Measurements from ENCODE around the gene TEAD4. TPM values are rescaled to one million over a fixed set of nuclear protein-coding genes. Genes with fewer than 3 reads are reported as not detected.

Gene TEAD4
- total RNA-seq, 1 experiment from 2014 or later, result 30.8 TPM

- Histone ChIP-seq H3K36me3 (peaks cover 22% of the 10 kb centered on the region), H3K9me3 (no peaks in the 10 kb centered on the region)
Observed at GRCh38 chr12:2982361-2982760, 23.2 kb downstream of the TEAD4 start.

GRCh38 chr12:2984249-2984648 is 25.1 kb downstream of the TEAD4 start:
- no peak overlapping the region for H3K4me3 ChIP-seq
- H3K27me3 ChIP-seq, result no peaks in the 10 kb centered on the region
- no peaks in the 10 kb centered on the region; the same call in 1 of the 2 replicates for H3K9me3 ChIP-seq
- peaks cover 23% of the 10 kb centered on the region for H3K36me3 ChIP-seq
- no peak for DNase-seq

More at GRCh38 chr12:2982361-2982760, 23.2 kb downstream of the TEAD4 start:
- Histone ChIP-seq H3K4me3 (no peak overlapping the region), H3K27me3 (no peaks in the 10 kb centered on the region)
- DNase-seq, result no peak

- H3K27me3 ChIP-seq, result no peaks in the 10 kb centered on the region
- H3K36me3 ChIP-seq, result peaks cover 22% of the 10 kb centered on the region
Observed at GRCh38 chr12:2984698-2985097, 25.5 kb downstream of the TEAD4 start.

GRCh38 chr12:2986876-2987275 is 27.7 kb downstream of the TEAD4 start:
- no peaks in the 10 kb centered on the region for H3K27me3 ChIP-seq
- no peak overlapping the region for H3K4me3 ChIP-seq
- peaks cover 22% of the 10 kb centered on the region for H3K36me3 ChIP-seq
- DNase-seq, result no peak
- peaks cover 7% of the 10 kb centered on the region for H3K9me3 ChIP-seq

More at GRCh38 chr12:2984698-2985097, 25.5 kb downstream of the TEAD4 start:
- no peak overlapping the region for H3K4me3 ChIP-seq
- H3K9me3 ChIP-seq, result peaks cover 4% of the 10 kb centered on the region
- no peak for DNase-seq

GRCh38 chr12:2988494-2988893 is 29.3 kb downstream of the TEAD4 start:
- DNase-seq, result no peak
- H3K9me3 ChIP-seq, result peaks cover 7% of the 10 kb centered on the region
- no peaks in the 10 kb centered on the region for H3K27me3 ChIP-seq
- peaks cover 22% of the 10 kb centered on the region for H3K36me3 ChIP-seq
- H3K4me3 ChIP-seq, result no peak overlapping the region

- no peak overlapping the region for H3K4me3 ChIP-seq
- H3K27me3 ChIP-seq, result no peaks in the 10 kb centered on the region
- DNase-seq, result no peak
- H3K36me3 ChIP-seq, result peaks cover 15% of the 10 kb centered on the region
- H3K9me3 ChIP-seq, result peaks cover 7% of the 10 kb centered on the region
Observed at GRCh38 chr12:2992724-2993123, 33.5 kb downstream of the TEAD4 start.

- Histone ChIP-seq H3K9me3 (no peaks in the 10 kb centered on the region), H3K4me3 (no peak overlapping the region), H3K27me3 (no peaks in the 10 kb centered on the region), H3K36me3 (peaks cover 15% of the 10 kb centered on the region)
- peak; percentile 91 for DNase-seq
Observed at GRCh38 chr12:2997989-2998670, 38.9 kb downstream of the TEAD4 start.

- Histone ChIP-seq H3K4me3 (no peak overlapping the region), H3K36me3 (peaks cover 15% of the 10 kb centered on the region)
- peak; percentile 96 for DNase-seq
Observed at GRCh38 chr12:2998789-2999264, 39.6 kb downstream of the TEAD4 start.

GRCh38 chr12:2999265-2999841 is 40.2 kb downstream of the TEAD4 start:
- H3K4me3 ChIP-seq, result no peak overlapping the region
- no peaks in the 10 kb centered on the region for H3K9me3 ChIP-seq
- peaks cover 18% of the 10 kb centered on the region for H3K36me3 ChIP-seq
- no peak for DNase-seq
- no peaks in the 10 kb centered on the region for H3K27me3 ChIP-seq

More at GRCh38 chr12:2998789-2999264, 39.6 kb downstream of the TEAD4 start:
- H3K9me3 ChIP-seq, result no peaks in the 10 kb centered on the region
- no peaks in the 10 kb centered on the region for H3K27me3 ChIP-seq

- Histone ChIP-seq H3K27me3 (no peaks in the 10 kb centered on the region), H3K4me3 (no peak overlapping the region), H3K9me3 (no peaks in the 10 kb centered on the region), H3K36me3 (peaks cover 20% of the 10 kb centered on the region)
- no peak for DNase-seq
Observed at GRCh38 chr12:3000548-3001275, 41.5 kb downstream of the TEAD4 start.

- H3K36me3 ChIP-seq, result peaks cover 28% of the 10 kb centered on the region
- no peak overlapping the region for H3K4me3 ChIP-seq
- DNase-seq, result no peak
- H3K9me3 ChIP-seq, result no peaks in the 10 kb centered on the region
- no peaks in the 10 kb centered on the region for H3K27me3 ChIP-seq
Observed at GRCh38 chr12:3002646-3003045, 43.4 kb downstream of the TEAD4 start.

GRCh38 chr12:3003357-3003992 is 44.3 kb downstream of the TEAD4 start:
- DNase-seq, result no peak
- no peak overlapping the region for H3K4me3 ChIP-seq
- H3K27me3 ChIP-seq, result no peaks in the 10 kb centered on the region
- no peaks in the 10 kb centered on the region for H3K9me3 ChIP-seq
- H3K36me3 ChIP-seq, result peaks cover 28% of the 10 kb centered on the region

- DNase-seq, result peak; percentile 12
- Histone ChIP-seq H3K4me3 (no peak overlapping the region), H3K36me3 (peaks cover 22% of the 10 kb centered on the region), H3K9me3 (no peaks in the 10 kb centered on the region), H3K27me3 (no peaks in the 10 kb centered on the region)
Observed at GRCh38 chr12:3004655-3005565, 45.7 kb downstream of the TEAD4 start.

- Histone ChIP-seq H3K9me3 (no peaks in the 10 kb centered on the region), H3K4me3 (no peak overlapping the region), H3K27me3 (no peaks in the 10 kb centered on the region), H3K36me3 (peaks cover 20% of the 10 kb centered on the region)
- DNase-seq, result peak; percentile 41
Observed at GRCh38 chr12:3005736-3006135, 46.5 kb downstream of the TEAD4 start.

GRCh38 chr12:3009780-3010179 is 50.6 kb downstream of the TEAD4 start:
- no peak overlapping the region for H3K4me3 ChIP-seq
- H3K36me3 ChIP-seq, result peaks cover 10% of the 10 kb centered on the region
- H3K9me3 ChIP-seq, result no peaks in the 10 kb centered on the region
- no peak for DNase-seq
- H3K27me3 ChIP-seq, result no peaks in the 10 kb centered on the region
